ENCODE data around the gene STAC2.

DNA sequence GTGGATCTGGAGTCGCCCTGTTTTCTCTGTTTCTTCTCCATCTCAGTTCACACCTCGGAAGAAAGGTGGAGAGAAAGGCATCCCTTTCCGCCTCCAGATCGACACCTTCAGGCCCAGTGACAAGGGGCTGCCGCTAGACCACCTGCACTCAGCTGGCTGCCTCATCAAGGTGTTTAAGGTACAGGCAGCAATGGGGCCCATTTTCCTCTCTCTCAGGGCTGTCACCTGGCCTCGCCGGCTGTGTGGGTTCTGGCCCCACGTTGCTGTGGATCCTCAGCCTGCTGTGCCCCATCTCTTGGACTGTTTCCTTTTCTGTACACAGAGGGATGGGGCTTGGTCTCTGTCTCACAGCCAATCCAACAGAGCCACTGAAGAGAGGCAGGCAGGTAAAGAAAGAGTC, 17.4 kb upstream of the STAC2 start:
- TF ChIP-seq POLR2AphosphoS5 (IDR thresholded peaks at IDR 0.05; ENCODE audit: borderline replicate concordance, low read depth, low read length), result no peak
- TF ChIP-seq FOXP2 (optimal IDR thresholded peaks at IDR 0.05; ENCODE audit: control extremely low read depth, extremely low read length, insufficient read depth), result no peak
- no peak for TF ChIP-seq EZH2 (IDR thresholded peaks at IDR 0.05)

All from SK-N-MC (cell line).